H1 (cell line): ENCODE data around the gene ALPL.

ENCODE experiments used
- BCL11A ChIP-seq, 2 experiments: IDR thresholded peaks; one replicate each; pipeline ENCODE4 v1.6.1; 2011; ENCODE audit warnings: low read depth in 2 of 2, low read length in 2 of 2, mild to moderate bottlenecking in 2 of 2
- BRCA1 ChIP-seq: IDR thresholded peaks from 2 replicates; pipeline ENCODE4 v1.6.1; 2012; ENCODE audit warnings: low read depth, low read length, improper control_type of control experiment
- EZH2 ChIP-seq: fragments of 200-600 bp; sonication (generic); IDR thresholded peaks from 2 replicates; pipeline ENCODE4 v1.7.1; 2012; ENCODE audit warnings: low read depth, mild to moderate bottlenecking, moderate library complexity, low read length, inconsistent platforms; ENCODE audit not compliant: severe bottlenecking
- GTF2F1 ChIP-seq: IDR thresholded peaks from 2 replicates; pipeline ENCODE4 v1.6.1; 2012; ENCODE audit warnings: low read depth, low read length, improper control_type of control experiment, borderline replicate concordance
- HDAC2 ChIP-seq, 2 experiments: fragments of 300-600 bp in 1 of 2; sonication (generic) in 1 of 2; IDR thresholded peaks; 2 replicates each; pipeline ENCODE4 v1.6.1; 2011 to 2012; ENCODE audit warnings: low read depth in 2 of 2, low read length in 2 of 2, mild to moderate bottlenecking in 2 of 2, moderate library complexity in 2 of 2, borderline replicate concordance in 1 of 2, inconsistent platforms in 1 of 2
- NRF1 ChIP-seq: IDR thresholded peaks from 2 replicates; pipeline ENCODE4 v1.6.1; 2011; ENCODE audit warnings: mild to moderate bottlenecking, low read depth, low read length, improper control_type of control experiment
- POLR2AphosphoS5 ChIP-seq: IDR thresholded peaks from 2 replicates; pipeline ENCODE4 v1.6.1; 2011; ENCODE audit warnings: low read depth, low read length
- SIRT6 ChIP-seq: IDR thresholded peaks from one replicate; pipeline ENCODE4 v1.7.1; 2012; ENCODE audit warnings: low read length, inconsistent platforms
- TF ChIP-seq, protein P1 (sequence below), 3 experiments: IDR thresholded peaks; 1 replicate in 2 of 3; 2 replicates in 1 of 3; pipeline versions ENCODE4 v1.5.1 to v1.6.1; 2011; ENCODE audit warnings: low read length in 3 of 3, mild to moderate bottlenecking in 3 of 3, inconsistent platforms in 2 of 3, low read depth in 1 of 3, moderate library complexity in 1 of 3; ENCODE audit not compliant: insufficient read depth in 1 of 3; ENCODE audit errors: control extremely low read depth in 1 of 3

DNA sequence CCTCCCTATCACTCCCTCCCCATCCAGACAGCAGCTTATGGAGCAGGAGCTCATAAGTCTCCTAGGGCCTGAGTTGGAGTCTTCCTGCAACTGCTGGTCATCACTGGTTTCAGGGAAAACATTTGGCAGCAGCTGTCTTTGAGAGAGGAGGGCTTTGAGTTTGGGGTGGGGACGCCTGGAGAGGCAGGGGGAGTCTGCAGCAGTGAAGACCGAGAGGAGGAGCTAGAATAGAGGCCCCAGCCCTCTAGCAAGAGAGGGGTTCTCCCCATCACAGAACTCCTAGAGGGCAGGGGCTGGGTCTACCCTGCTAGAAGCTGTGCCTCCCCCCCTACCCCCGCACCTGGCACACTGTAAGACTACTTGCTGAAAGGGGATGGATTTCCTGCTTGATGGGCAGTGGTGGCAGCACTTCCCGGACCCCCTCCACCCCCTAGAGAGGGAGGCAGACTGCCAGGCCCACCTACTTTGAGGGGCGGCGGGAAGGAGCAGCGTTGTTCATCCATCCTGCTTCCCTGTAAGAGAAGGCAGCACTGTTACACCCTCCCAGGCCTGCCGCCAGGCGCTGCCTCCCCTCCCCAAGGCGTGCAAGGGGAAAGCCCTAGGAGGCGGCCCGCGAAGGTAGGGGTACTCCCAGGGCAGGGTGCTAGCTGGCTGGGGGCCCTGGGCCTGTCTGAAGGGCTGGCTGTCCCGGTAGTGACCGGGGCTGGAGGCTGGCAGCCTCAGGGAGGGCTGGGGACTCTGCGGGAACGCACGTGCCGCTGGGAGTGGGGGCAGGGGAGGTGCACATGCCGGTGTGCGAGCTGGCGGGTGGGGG, 109.5 kb downstream of the ALPL start:
- no peak for TF ChIP-seq EZH2
- TF ChIP-seq GTF2F1 = no peak
- no peak for TF ChIP-seq NRF1
- TF ChIP-seq BRCA1 = no peak
- TF ChIP-seq, protein P1, sequence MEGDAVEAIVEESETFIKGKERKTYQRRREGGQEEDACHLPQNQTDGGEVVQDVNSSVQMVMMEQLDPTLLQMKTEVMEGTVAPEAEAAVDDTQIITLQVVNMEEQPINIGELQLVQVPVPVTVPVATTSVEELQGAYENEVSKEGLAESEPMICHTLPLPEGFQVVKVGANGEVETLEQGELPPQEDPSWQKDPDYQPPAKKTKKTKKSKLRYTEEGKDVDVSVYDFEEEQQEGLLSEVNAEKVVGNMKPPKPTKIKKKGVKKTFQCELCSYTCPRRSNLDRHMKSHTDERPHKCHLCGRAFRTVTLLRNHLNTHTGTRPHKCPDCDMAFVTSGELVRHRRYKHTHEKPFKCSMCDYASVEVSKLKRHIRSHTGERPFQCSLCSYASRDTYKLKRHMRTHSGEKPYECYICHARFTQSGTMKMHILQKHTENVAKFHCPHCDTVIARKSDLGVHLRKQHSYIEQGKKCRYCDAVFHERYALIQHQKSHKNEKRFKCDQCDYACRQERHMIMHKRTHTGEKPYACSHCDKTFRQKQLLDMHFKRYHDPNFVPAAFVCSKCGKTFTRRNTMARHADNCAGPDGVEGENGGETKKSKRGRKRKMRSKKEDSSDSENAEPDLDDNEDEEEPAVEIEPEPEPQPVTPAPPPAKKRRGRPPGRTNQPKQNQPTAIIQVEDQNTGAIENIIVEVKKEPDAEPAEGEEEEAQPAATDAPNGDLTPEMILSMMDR (IDR thresholded peaks at IDR 0.05; ENCODE audit: control extremely low read depth in 1 of 3, insufficient read depth in 1 of 3, low read depth in 1 of 3, low read length in 3 of 3) = no peak
- TF ChIP-seq POLR2AphosphoS5 = no peak
- TF ChIP-seq SIRT6 = no peak
- no peak for TF ChIP-seq BCL11A (IDR thresholded peaks at IDR 0.05; ENCODE audit: low read depth in 2 of 2, low read length in 2 of 2)
- no peak for TF ChIP-seq HDAC2 (IDR thresholded peaks at IDR 0.05; ENCODE audit: borderline replicate concordance in 1 of 2, low read depth in 2 of 2, low read length in 2 of 2)
